Upper lobe of left lung (tissue), 6 donors: ENCODE measurements around the gene LZIC. TPM values are rescaled to one million over a fixed set of nuclear protein-coding genes. Genes with fewer than 3 reads are reported as not detected.
A peak's percentile ranks its signal among the peaks of the same experiment; 100 is the strongest.

ENCODE experiments used
- ATAC-seq, 2 donors: fragments of 200-7000 bp; cut with Tn5 transposase; one replicate each; pipeline ENCODE4 v1.9.1; 2022; ENCODE audit warnings: mild to moderate bottlenecking in 2 of 2, moderate library complexity in 2 of 2; ENCODE audit not compliant: low FRiP score in 2 of 2
- DNase-seq, 2 donors: peaks; one replicate each; pipeline ENCODE4 v3.0.0-alpha.2; 2019 to 2020
- H3K27ac ChIP-seq, 4 donors: fragments of 200-600 bp; sonication (generic); one replicate each; pipeline ENCODE4 v1.5.1; 2016 to 2019
- H3K27me3 ChIP-seq, 4 donors: fragments of 200-600 bp; sonication (generic); one replicate each; pipeline ENCODE4 v1.5.1; 2017 to 2019
- H3K36me3 ChIP-seq, 4 donors: fragments of 200-600 bp; sonication (generic); one replicate each; pipeline ENCODE4 v1.5.1; 2016 to 2019
- H3K4me1 ChIP-seq, 4 donors: fragments of 200-600 bp; sonication (generic); one replicate each; pipeline ENCODE4 v1.5.1; 2018 to 2019
- H3K4me3 ChIP-seq, 4 donors: fragments of 200-600 bp; sonication (generic); one replicate each; pipeline ENCODE4 v1.5.1; 2017 to 2019; ENCODE audit warnings: mild to moderate bottlenecking in 2 of 4, moderate library complexity in 1 of 4
- H3K9me3 ChIP-seq, 4 donors: fragments of 200-600 bp; sonication (generic); one replicate each; pipeline ENCODE4 v1.5.1; 2018 to 2019
- CTCF ChIP-seq, 6 experiments: fragments of 450-650 bp in 4 of 6; fragments of 200-600 bp in 2 of 6; sonication (generic) in 2 of 6; IDR thresholded peaks; one replicate each; pipeline ENCODE4 v1.5.1; 2016 to 2019; ENCODE audit warnings: antibody characterized with exemption in 6 of 6
- EP300 ChIP-seq, 4 donors: sonication (generic); formaldehyde crosslinking; IDR thresholded peaks; one replicate each; pipeline ENCODE4 v1.5.1; 2017; ENCODE audit warnings: antibody characterized with exemption in 4 of 4, control low read depth in 2 of 4
- POLR2A ChIP-seq, 4 donors: fragments of 450-650 bp; IDR thresholded peaks; one replicate each; pipeline ENCODE4 v1.5.1; 2016 to 2017; ENCODE audit warnings: antibody characterized with exemption in 4 of 4, mild to moderate bottlenecking in 2 of 4
- POLR2AphosphoS5 ChIP-seq, 2 donors: sonication (generic); formaldehyde crosslinking; IDR thresholded peaks; one replicate each; pipeline ENCODE4 v1.5.1; 2017; ENCODE audit warnings: antibody characterized with exemption in 2 of 2
- WGBS, 2 donors: methylation state at CpG; one replicate each; pipeline ENCODE4 v1.1.5; 2017 to 2018; 5-methylcytosine and 5-hydroxymethylcytosine counted together
- total RNA-seq, 6 donors: library from RNA; depleted of rRNA in 4 of 6; stranded (reverse); fragments of >200 nt in 4 of 6; gene quantifications; one replicate each; pipeline versions ENCODE4 v1.1.0 to v1.2.1, GENCODE V29; 2016 to 2021
- donor health status: DM: no; HTN: no; CAD: no; lungs with moderate emphysema.
- donor health status: DM: no; HTN: yes; CAD: no; lungs with severe emphysema.

The LZIC gene
- total RNA-seq, 6 donors from 2014 or later, result 9.4 to 28.7 (median 19.4) TPM

- ATAC-seq (no peak), DNase-seq (no peak)
- no peaks in the 10 kb centered on the region for H3K36me3 ChIP-seq
- H3K27me3 ChIP-seq, result no peaks in the 10 kb centered on the region
- H3K27ac ChIP-seq, result no peak overlapping the region
- H3K9me3 ChIP-seq, result no peaks in the 10 kb centered on the region
- no peak for TF ChIP-seq EP300 (IDR thresholded peaks at IDR 0.05)
- no peak for TF ChIP-seq CTCF (IDR thresholded peaks at IDR 0.05)
- no peak for TF ChIP-seq POLR2AphosphoS5 (IDR thresholded peaks at IDR 0.05)
- TF ChIP-seq POLR2A (IDR thresholded peaks at IDR 0.05), result no peak
- H3K4me1 ChIP-seq, result peaks cover 32 to 51% (median 40%) of the 10 kb centered on the region in 4 donors
- 65 to 90% methylated on average over 4 of the region's 4 CpGs for WGBS, 2 donors
- H3K4me3 ChIP-seq, result no peak overlapping the region
Measured at GRCh38 chr1:9905010-9905409, 38.2 kb downstream of the LZIC start.

GRCh38 chr1:9904596-9904995, 38.6 kb downstream of the LZIC start:
- peak overlapping the region in 1 of 4 donors; percentile 35 for H3K27ac ChIP-seq
- WGBS, 2 donors, result 54 to 75% methylated on average over 3 of the region's 3 CpGs
- no peaks in the 10 kb centered on the region for H3K27me3 ChIP-seq
- H3K9me3 ChIP-seq, result no peaks in the 10 kb centered on the region
- TF ChIP-seq POLR2A (IDR thresholded peaks at IDR 0.05) (no peak), EP300 (IDR thresholded peaks at IDR 0.05) (no peak), CTCF (IDR thresholded peaks at IDR 0.05) (no peak), POLR2AphosphoS5 (IDR thresholded peaks at IDR 0.05) (no peak)
- DNase-seq (no peak), ATAC-seq (no peak)
- peaks cover 36 to 55% (median 44%) of the 10 kb centered on the region in 4 donors for H3K4me1 ChIP-seq
- no peaks in the 10 kb centered on the region for H3K36me3 ChIP-seq
- no peak overlapping the region for H3K4me3 ChIP-seq

GRCh38 chr1:9903801-9904527, 39.2 kb downstream of the LZIC start:
- Histone ChIP-seq H3K27ac (peak overlapping the region in 2 of 4 donors; percentile 35 to 87), H3K4me1 (peaks cover 31 to 49% (median 41%) of the 10 kb centered on the region in 4 donors)
- 86 to 92% methylated on average over 9 of the region's 9 CpGs for WGBS, 2 donors

GRCh38 chr1:9902060-9902452, 41.1 kb downstream of the LZIC start:
- H3K4me1 ChIP-seq, result peaks cover 25 to 46% (median 33%) of the 10 kb centered on the region in 4 donors
- no peaks in the 10 kb centered on the region for H3K9me3 ChIP-seq
- no peak overlapping the region for H3K4me3 ChIP-seq
- WGBS, 2 donors, result 54 to 57% methylated on average over 6 of the region's 6 CpGs
- H3K36me3 ChIP-seq, result no peaks in the 10 kb centered on the region
- H3K27me3 ChIP-seq, result no peaks in the 10 kb centered on the region
- ATAC-seq (no peak), DNase-seq (no peak)
- no peak for TF ChIP-seq EP300 (IDR thresholded peaks at IDR 0.05)
- no peak for TF ChIP-seq POLR2AphosphoS5 (IDR thresholded peaks at IDR 0.05)
- TF ChIP-seq CTCF (IDR thresholded peaks at IDR 0.05), result no peak
- no peak for TF ChIP-seq POLR2A (IDR thresholded peaks at IDR 0.05)
- peak overlapping the region; percentile 75 to 91 (median 86) for H3K27ac ChIP-seq

More at GRCh38 chr1:9903801-9904527, 39.2 kb downstream of the LZIC start:
- Histone ChIP-seq H3K36me3 (no peaks in the 10 kb centered on the region), H3K9me3 (no peaks in the 10 kb centered on the region), H3K27me3 (no peaks in the 10 kb centered on the region), H3K4me3 (no peak overlapping the region)
- DNase-seq, result no peak
- TF ChIP-seq POLR2AphosphoS5 (IDR thresholded peaks at IDR 0.05) (no peak), CTCF (IDR thresholded peaks at IDR 0.05) (no peak), POLR2A (IDR thresholded peaks at IDR 0.05) (no peak), EP300 (IDR thresholded peaks at IDR 0.05) (no peak)
- no peak for ATAC-seq
